IMR-90 (cell line): ENCODE data around the gene LEUTX. TPM values are rescaled to one million over a fixed set of nuclear protein-coding genes. Genes with fewer than 3 reads are reported as not detected.

ENCODE experiments used
- ATAC-seq: fragments of 200-7000 bp; cut with Tn5 transposase; 2 replicates; pipeline ENCODE4 v1.9.1; 2020; ENCODE audit warnings: low read depth, mild to moderate bottlenecking, moderate library complexity
- BruUV-seq: library from RNA; stranded (reverse); fragments of 400-500 nt; replicated peaks from 2 replicates; lab custom pipeline; 2021; lab: Mats Ljungman, UMichigan
- CTCF ChIA-PET: fragments of 300-600 bp; formaldehyde crosslinking; extraction: SDS; loops from one replicate; lab custom pipeline; 2021; ENCODE audit warnings: antibody characterized with exemption; lab: Yijun Ruan, JAX
- POLR2A ChIA-PET: fragments of 300-600 bp; sonication (Branson Sonifier 250); formaldehyde crosslinking; loops from one replicate; lab custom pipeline; 2022; ENCODE audit warnings: antibody characterized with exemption; ENCODE audit not compliant: unreplicated experiment; lab: Charles Lee
- DNase-seq: peaks from one replicate; pipeline ENCODE4 v3.0.0; 2013
- H2AFZ ChIP-seq: replicated peaks from 2 replicates; pipeline ENCODE3; 2013; ENCODE audit warnings: low read length, mild to moderate bottlenecking; ENCODE audit not compliant: poor library complexity
- H2AK5ac ChIP-seq: 2 replicates; pipeline ENCODE4 v1.6.1; 2013; ENCODE audit warnings: low read depth, low read length, inconsistent platforms
- H2AK9ac ChIP-seq: replicated peaks from 2 replicates; pipeline ENCODE3; 2013; ENCODE audit warnings: mild to moderate bottlenecking, low read depth, low read length, moderate library complexity; ENCODE audit not compliant: poor library complexity
- H2BK120ac ChIP-seq: 2 replicates; pipeline ENCODE4 v1.6.1; 2013; ENCODE audit warnings: low read depth, low read length, inconsistent platforms
- H2BK15ac ChIP-seq: 3 replicates; pipeline ENCODE4 v1.6.1; 2013; ENCODE audit warnings: low read depth, low read length, inconsistent platforms
- H2BK20ac ChIP-seq: 2 replicates; pipeline ENCODE4 v1.6.1; 2013; ENCODE audit warnings: low read depth, mild to moderate bottlenecking, inconsistent platforms, low read length, moderate library complexity
- H2BK5ac ChIP-seq: 2 replicates; pipeline ENCODE4 v1.6.1; 2013; ENCODE audit warnings: mild to moderate bottlenecking, low read depth, low read length, inconsistent platforms; ENCODE audit not compliant: poor library complexity, severe bottlenecking
- H3K14ac ChIP-seq: replicated peaks from 2 replicates; pipeline ENCODE4 v1.6.1; 2013; ENCODE audit warnings: low read depth, low read length, inconsistent platforms
- H3K18ac ChIP-seq: 2 replicates; pipeline ENCODE4 v1.6.1; 2013; ENCODE audit warnings: low read depth, low read length, control low read depth
- H3K23ac ChIP-seq: 2 replicates; pipeline ENCODE4 v1.6.1; 2013; ENCODE audit warnings: low read depth, low read length, inconsistent platforms
- H3K27ac ChIP-seq: 2 replicates; pipeline ENCODE4 v1.5.1; 2013; ENCODE audit warnings: mild to moderate bottlenecking, control low read depth, low read length; ENCODE audit not compliant: insufficient read depth
- H3K27me3 ChIP-seq: 2 replicates; pipeline ENCODE4 v1.6.1; 2013; ENCODE audit warnings: low read length; ENCODE audit not compliant: control insufficient read depth, insufficient read depth
- H3K36me3 ChIP-seq: 2 replicates; pipeline ENCODE4 v1.6.1; 2013; ENCODE audit warnings: low read length, mixed read lengths; ENCODE audit not compliant: control insufficient read depth, insufficient read depth
- H3K4ac ChIP-seq: 2 replicates; pipeline ENCODE4 v1.6.1; 2013; ENCODE audit warnings: low read depth, low read length, inconsistent platforms
- H3K4me1 ChIP-seq: 2 replicates; pipeline ENCODE4 v1.6.1; 2013; ENCODE audit warnings: low read length, mixed read lengths; ENCODE audit not compliant: control insufficient read depth, insufficient read depth
- H3K4me2 ChIP-seq: 2 replicates; pipeline ENCODE4 v1.6.1; 2013; ENCODE audit warnings: low read depth, mild to moderate bottlenecking, control low read depth, low read length, moderate library complexity
- H3K4me3 ChIP-seq: 2 replicates; pipeline ENCODE4 v1.5.1; 2013; ENCODE audit warnings: low read depth, mild to moderate bottlenecking, control low read depth, low read length, moderate library complexity; ENCODE audit not compliant: insufficient read depth
- H3K56ac ChIP-seq: 2 replicates; pipeline ENCODE4 v1.6.1; 2013; ENCODE audit warnings: low read length, inconsistent platforms; ENCODE audit not compliant: insufficient read depth; ENCODE audit errors: extremely low read depth
- H3K79me1 ChIP-seq, 2 experiments: 2 replicates each; pipeline ENCODE4 v1.6.1; 2013; ENCODE audit warnings: low read length in 2 of 2, inconsistent platforms in 1 of 2, low read depth in 1 of 2
- H3K9ac ChIP-seq: 2 replicates; pipeline ENCODE4 v1.6.1; 2013; ENCODE audit warnings: low read depth, low read length, control low read depth
- H3K9me1 ChIP-seq: 2 replicates; pipeline ENCODE4 v1.6.1; 2013; ENCODE audit warnings: low read length, inconsistent platforms; ENCODE audit not compliant: insufficient read depth
- H3K9me3 ChIP-seq: 2 replicates; pipeline ENCODE4 v1.6.1; 2013; ENCODE audit warnings: low read length; ENCODE audit not compliant: control insufficient read depth, insufficient read depth
- H4K20me1 ChIP-seq: 2 replicates; pipeline ENCODE4 v1.6.1; 2013; ENCODE audit warnings: low read length, inconsistent platforms; ENCODE audit not compliant: insufficient read depth
- H4K5ac ChIP-seq: 2 replicates; pipeline ENCODE4 v1.6.1; 2013; ENCODE audit warnings: mild to moderate bottlenecking, low read depth, low read length, control low read depth
- H4K8ac ChIP-seq, 2 experiments: 2 replicates each; pipeline ENCODE4 v1.6.1; 2013; ENCODE audit warnings: low read depth in 2 of 2, low read length in 2 of 2, control low read depth in 1 of 2, inconsistent platforms in 1 of 2
- H4K91ac ChIP-seq: 2 replicates; pipeline ENCODE4 v1.6.1; 2013; ENCODE audit warnings: low read depth, low read length, inconsistent platforms; ENCODE audit not compliant: insufficient read depth
- BHLHE40 ChIP-seq: fragments of 150-350 bp; IDR thresholded peaks from 2 replicates; pipeline ENCODE4 v1.6.1; 2016; ENCODE audit warnings: mild to moderate bottlenecking, low read depth, low read length
- CEBPB ChIP-seq: IDR thresholded peaks from 2 replicates; pipeline ENCODE4 v1.6.1; 2012; ENCODE audit warnings: low read depth, low read length, improper control_type of control experiment
- CHD1 ChIP-seq: IDR thresholded peaks from 2 replicates; pipeline ENCODE4 v1.6.1; 2012; ENCODE audit warnings: low read depth, low read length, improper control_type of control experiment
- CTCF ChIP-seq: conservative IDR thresholded peaks from 2 replicates; pipeline ENCODE4 v1.5.1; 2012; ENCODE audit warnings: mild to moderate bottlenecking, low read depth, low read length, improper control_type of control experiment
- ELK1 ChIP-seq: fragments of 150-350 bp; IDR thresholded peaks from 2 replicates; pipeline ENCODE4 v1.6.1; 2016; ENCODE audit warnings: low read depth, mild to moderate bottlenecking, low read length, moderate library complexity, borderline replicate concordance
- FOS ChIP-seq: fragments of 150-350 bp; IDR thresholded peaks from 2 replicates; pipeline ENCODE4 v1.6.1; 2016; ENCODE audit warnings: low read depth, low read length
- MAFK ChIP-seq: IDR thresholded peaks from 2 replicates; pipeline ENCODE4 v1.6.1; 2012; ENCODE audit warnings: low read depth, low read length, improper control_type of control experiment
- MAZ ChIP-seq: IDR thresholded peaks from 2 replicates; pipeline ENCODE4 v1.6.1; 2012; ENCODE audit warnings: low read depth, mild to moderate bottlenecking, low read length, improper control_type of control experiment, moderate library complexity, borderline replicate concordance
- MXI1 ChIP-seq: IDR thresholded peaks from 2 replicates; pipeline ENCODE4 v1.6.1; 2012; ENCODE audit warnings: low read depth, mild to moderate bottlenecking, low read length, moderate library complexity, borderline replicate concordance
- NFE2L2 ChIP-seq: fragments of 150-350 bp; IDR thresholded peaks from 2 replicates; pipeline ENCODE4 v1.6.1; 2016; ENCODE audit warnings: low read depth, mild to moderate bottlenecking, low read length
- POLR2A ChIP-seq: IDR thresholded peaks from 2 replicates; pipeline ENCODE4 v1.6.1; 2012; ENCODE audit warnings: mild to moderate bottlenecking, low read depth, low read length
- RAD21 ChIP-seq: IDR thresholded peaks from 2 replicates; pipeline ENCODE4 v1.6.1; 2012; ENCODE audit warnings: low read length, improper control_type of control experiment
- RCOR1 ChIP-seq: IDR thresholded peaks from 2 replicates; pipeline ENCODE4 v1.6.1; 2012; ENCODE audit warnings: mild to moderate bottlenecking, low read length, improper control_type of control experiment; ENCODE audit not compliant: insufficient replicate concordance
- RFX5 ChIP-seq: IDR thresholded peaks from 2 replicates; pipeline ENCODE4 v1.8.0; 2012; ENCODE audit warnings: low read depth, mild to moderate bottlenecking, low read length, moderate library complexity
- SMC3 ChIP-seq: fragments of 150-350 bp; IDR thresholded peaks from 2 replicates; pipeline ENCODE4 v1.6.1; 2016; ENCODE audit warnings: low read depth, mild to moderate bottlenecking, antibody characterized with exemption, low read length, moderate library complexity
- USF2 ChIP-seq: fragments of 150-350 bp; IDR thresholded peaks from 2 replicates; pipeline ENCODE4 v1.6.1; 2017; ENCODE audit warnings: mild to moderate bottlenecking, antibody characterized with exemption, low read length, low read depth
- WGBS, 2 experiments: methylation state at CpG; one replicate each; pipeline versions ENCODE4 v1.1.5 to v1.1.7; 2013; ENCODE audit warnings: missing lambda C conversion rate in 2 of 2; ENCODE audit not compliant: insufficient read length in 1 of 2; ENCODE audit errors: extremely low coverage in 2 of 2; 5-methylcytosine and 5-hydroxymethylcytosine counted together
- dilution Hi-C: fragments of 300-500 bp; cut with HindIII; formaldehyde crosslinking; loops from one replicate; pipeline ENCODE4 v1.14.3; 2018; ENCODE audit warnings: low sequenced_read_pairs; ENCODE audit not compliant: unreplicated experiment
- in situ Hi-C: fragments of 300-500 bp; cut with MboI; formaldehyde crosslinking; loops from 3 replicates; pipeline ENCODE4 v1.14.3; 2019; ENCODE audit warnings: low sequenced_read_pairs, inconsistent platforms, mixed read lengths
- intact Hi-C: fragments of 100-400 bp; cut with micrococcal nuclease; formaldehyde crosslinking; loops from 2 replicates; pipeline ENCODE4 v1.10.0; 2022
- polyA plus RNA-seq, 3 experiments: library from polyadenylated mRNA; depleted of rRNA; stranded (reverse); fragments of >200 nt; gene quantifications; 2 replicates each; pipeline ENCODE4 v1.2.3, GENCODE V29; 2012; ENCODE audit warnings: low replicate concordance in 1 of 3
- total RNA-seq: library from RNA; depleted of rRNA; stranded (reverse); fragments of >200 nt; gene quantifications from 2 replicates; pipeline ENCODE4 v1.2.3, GENCODE V29; 2012

Gene LEUTX
- total and polyA plus RNA-seq, 2 of the 4 experiments (the other 2 are of a cell fraction), result not detected

- no peaks in the 10 kb centered on the region for H3K4me1 ChIP-seq
- in situ Hi-C loops (no loop called here), dilution Hi-C loops (no loop called here), intact Hi-C loops (no loop called here)
- no peaks in the 10 kb centered on the region for H3K36me3 ChIP-seq
- no CpG with 5 or more reads among the region's 2 CpGs for WGBS, 2 experiments
- H2BK15ac ChIP-seq, result no peak overlapping the region
- no peaks in the 10 kb centered on the region for H3K9me1 ChIP-seq
- H2BK20ac ChIP-seq, result no peak overlapping the region
- H3K9ac ChIP-seq, result no peak overlapping the region
- H2AK9ac ChIP-seq, result no peak overlapping the region
- no peak overlapping the region for H3K4me3 ChIP-seq
- no peak overlapping the region for H3K4me2 ChIP-seq
- no peak overlapping the region for H3K23ac ChIP-seq
- ChIA-PET POLR2A (no interaction called here), CTCF (interaction anchor here (1.2 kb wide), 1 partner anchor 175 kb away, joined by 3 read pairs; the partner anchor contains the start of gene PSMC4)
- no peak overlapping the region for H4K5ac ChIP-seq
- H3K9me3 ChIP-seq, result no peaks in the 10 kb centered on the region
- no peak overlapping the region for H2BK120ac ChIP-seq
- H3K18ac ChIP-seq, result no peak overlapping the region
- ATAC-seq (no peak), DNase-seq (no peak)
- H4K91ac ChIP-seq, result no peak overlapping the region
- BruUV-seq, result no TSS peak
- TF ChIP-seq CHD1 (no peak), RCOR1 (no peak), MAFK (no peak), CTCF (no peak), ELK1 (no peak), USF2 (no peak), MAZ (no peak), SMC3 (no peak), NFE2L2 (no peak), BHLHE40 (no peak), RFX5 (no peak), POLR2A (no peak), FOS (no peak), RAD21 (no peak), MXI1 (no peak), CEBPB (no peak)
- H2BK5ac ChIP-seq, result no peak overlapping the region
- H2AK5ac ChIP-seq, result no peak overlapping the region
- no peaks in the 10 kb centered on the region for H3K79me1 ChIP-seq
- H3K4ac ChIP-seq, result no peak overlapping the region
- H4K8ac ChIP-seq, result no peak overlapping the region
- no peaks in the 10 kb centered on the region for H4K20me1 ChIP-seq
- peaks cover 5% of the 10 kb centered on the region for H3K27me3 ChIP-seq
- no peak overlapping the region for H3K56ac ChIP-seq
- H3K14ac ChIP-seq, result no peak overlapping the region
- no peak overlapping the region for H2AFZ ChIP-seq
- H3K27ac ChIP-seq, result no peak overlapping the region
Observed at GRCh38 chr19:39796000-39796498, 17.4 kb downstream of the LEUTX start.
